ENCODE results near the gene CUX1. TPM values are rescaled to one million over a fixed set of nuclear protein-coding genes. Genes with fewer than 3 reads are reported as not detected.
"Not testable (repeated sequence)": the region's sequence is repeated elsewhere in the genome, so short reads cannot be mapped to it uniquely, and the experiment has no call there.

Gene CUX1
- total RNA-seq, 4 donors from 2014 or later: 52.5 to 93.6 (median 63.7) TPM

DNA sequence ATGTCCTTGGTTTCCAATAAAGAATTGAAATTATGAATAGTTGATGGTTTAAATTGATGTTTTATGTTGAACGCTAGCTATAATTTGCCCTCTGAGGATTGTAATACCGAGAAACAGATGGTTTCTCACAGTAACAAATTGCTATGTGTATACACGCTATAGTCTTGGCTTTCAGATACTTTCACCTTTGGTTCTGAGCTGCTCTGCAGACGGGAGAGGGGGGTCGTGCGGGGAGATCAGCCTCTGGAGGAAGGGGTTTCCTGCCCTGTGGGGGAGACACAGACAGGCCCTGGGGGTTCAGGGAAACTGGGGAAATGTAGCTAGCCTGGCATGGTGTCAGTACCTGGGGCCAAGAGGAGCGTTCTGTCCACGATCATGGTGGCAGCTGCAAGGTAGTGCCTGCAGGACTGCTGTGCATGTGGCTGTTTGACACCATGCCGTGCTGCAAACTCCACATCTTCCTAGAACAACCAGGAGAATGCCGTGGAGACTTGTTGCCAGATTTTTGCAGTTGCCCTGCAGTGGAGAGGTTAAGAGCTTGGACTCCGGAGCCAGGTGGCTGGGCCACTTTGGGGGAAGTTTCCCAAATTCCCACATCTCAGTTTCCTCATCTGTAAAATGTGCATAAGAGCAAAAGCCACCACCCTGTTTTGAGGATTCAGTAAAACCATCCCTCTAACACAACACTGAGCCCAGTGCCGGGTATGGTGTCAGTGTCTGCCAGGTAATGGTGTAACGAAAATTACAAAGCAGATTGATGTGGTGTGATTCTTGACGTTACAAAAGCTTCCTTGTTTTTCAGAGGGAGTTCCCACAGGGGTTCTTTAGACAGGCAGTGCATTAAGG, 167.9 kb downstream of the CUX1 start:
- Histone ChIP-seq H3K4me1 (no peaks in the 10 kb centered on the region), H3K9me3 (no peaks in the 10 kb centered on the region), H3K36me3 (no peaks in the 10 kb centered on the region), H3K4me3 (no peak overlapping the region), H3K27ac (no peak overlapping the region), H3K27me3 (no peaks in the 10 kb centered on the region)
- TF ChIP-seq EP300 (IDR thresholded peaks at IDR 0.05): no peak
- no peak for TF ChIP-seq POLR2AphosphoS5 (IDR thresholded peaks at IDR 0.05)
- TF ChIP-seq, protein P1, sequence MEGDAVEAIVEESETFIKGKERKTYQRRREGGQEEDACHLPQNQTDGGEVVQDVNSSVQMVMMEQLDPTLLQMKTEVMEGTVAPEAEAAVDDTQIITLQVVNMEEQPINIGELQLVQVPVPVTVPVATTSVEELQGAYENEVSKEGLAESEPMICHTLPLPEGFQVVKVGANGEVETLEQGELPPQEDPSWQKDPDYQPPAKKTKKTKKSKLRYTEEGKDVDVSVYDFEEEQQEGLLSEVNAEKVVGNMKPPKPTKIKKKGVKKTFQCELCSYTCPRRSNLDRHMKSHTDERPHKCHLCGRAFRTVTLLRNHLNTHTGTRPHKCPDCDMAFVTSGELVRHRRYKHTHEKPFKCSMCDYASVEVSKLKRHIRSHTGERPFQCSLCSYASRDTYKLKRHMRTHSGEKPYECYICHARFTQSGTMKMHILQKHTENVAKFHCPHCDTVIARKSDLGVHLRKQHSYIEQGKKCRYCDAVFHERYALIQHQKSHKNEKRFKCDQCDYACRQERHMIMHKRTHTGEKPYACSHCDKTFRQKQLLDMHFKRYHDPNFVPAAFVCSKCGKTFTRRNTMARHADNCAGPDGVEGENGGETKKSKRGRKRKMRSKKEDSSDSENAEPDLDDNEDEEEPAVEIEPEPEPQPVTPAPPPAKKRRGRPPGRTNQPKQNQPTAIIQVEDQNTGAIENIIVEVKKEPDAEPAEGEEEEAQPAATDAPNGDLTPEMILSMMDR (IDR thresholded peaks at IDR 0.05): no peak
- TF ChIP-seq POLR2A (IDR thresholded peaks at IDR 0.05): no peak
- DNase-seq (ENCODE audit: low spot score in 2 of 2): no peak
- WGBS: 79% methylated on average over 13 of the region's 14 CpGs

DNA sequence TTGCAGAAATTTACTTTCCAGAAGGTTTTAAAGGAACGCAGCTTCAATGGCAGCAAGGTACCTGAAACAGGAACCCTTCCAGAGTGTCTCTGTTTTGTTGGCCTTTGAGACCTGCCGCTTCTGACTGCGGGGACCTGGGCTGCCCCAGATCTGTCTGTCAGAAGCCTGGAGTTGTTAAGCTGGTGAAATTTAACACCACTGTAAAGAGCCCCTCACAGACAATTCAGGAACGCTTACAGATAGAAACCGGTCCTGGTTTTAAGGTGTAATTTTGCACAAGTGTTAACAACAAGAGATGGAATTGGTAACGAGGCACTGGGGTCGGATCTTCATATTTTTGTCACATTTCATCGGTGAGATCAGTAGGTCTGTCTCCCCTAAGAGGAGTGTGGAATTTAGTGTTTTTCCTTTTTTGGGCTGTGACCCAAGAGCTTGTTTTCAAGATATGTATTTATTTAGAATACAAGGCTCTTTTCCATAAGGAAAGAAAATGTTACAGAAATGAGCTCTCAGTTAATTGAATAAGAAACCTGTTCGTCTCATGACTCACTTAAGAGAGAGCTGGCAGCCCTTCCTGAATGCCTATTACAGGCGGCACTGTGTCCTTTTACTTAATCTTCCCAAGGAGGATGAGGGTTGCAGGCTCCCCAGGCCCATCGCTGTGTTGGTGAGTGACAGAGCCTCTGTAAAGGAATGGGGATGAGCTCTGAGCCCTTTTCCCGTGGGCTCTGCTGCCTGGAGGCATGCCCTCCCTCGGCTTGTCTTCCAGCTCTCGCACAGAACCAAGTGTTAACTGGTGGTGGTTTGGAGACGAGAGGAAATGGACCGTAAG, 168.7 kb downstream of the CUX1 start:
- H3K27ac ChIP-seq: no peak overlapping the region
- no peaks in the 10 kb centered on the region for H3K4me1 ChIP-seq
- no peak for TF ChIP-seq POLR2AphosphoS5 (IDR thresholded peaks at IDR 0.05)
- no peak for TF ChIP-seq EP300 (IDR thresholded peaks at IDR 0.05)
- TF ChIP-seq, protein P1 (IDR thresholded peaks at IDR 0.05): no peak
- no peak for TF ChIP-seq POLR2A (IDR thresholded peaks at IDR 0.05)
- H3K9me3 ChIP-seq: no peaks in the 10 kb centered on the region
- H3K36me3 ChIP-seq: no peaks in the 10 kb centered on the region
- no peaks in the 10 kb centered on the region for H3K27me3 ChIP-seq
- no peak overlapping the region for H3K4me3 ChIP-seq
- no peak for DNase-seq (ENCODE audit: low spot score in 2 of 2)
- 82% methylated on average over 16 of the region's 16 CpGs for WGBS

DNA sequence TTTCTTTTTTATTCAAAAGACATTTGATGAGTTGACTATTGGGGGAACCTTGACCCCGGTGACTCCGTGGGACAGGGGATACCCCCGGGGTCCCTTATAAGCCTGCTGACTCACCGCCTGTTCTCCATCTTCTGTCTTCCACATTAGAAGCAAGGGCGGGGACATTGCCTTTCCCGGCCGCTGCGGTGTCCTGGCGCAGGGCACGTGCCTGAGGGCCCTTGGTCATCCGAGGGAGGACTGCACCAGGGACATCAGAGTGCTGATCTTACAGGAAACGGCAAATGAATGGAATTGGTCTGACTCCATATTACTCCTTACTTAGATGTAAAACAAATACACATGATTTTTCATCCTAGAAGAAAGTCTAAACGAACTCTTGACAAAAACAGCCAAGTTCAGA, 170.1 kb downstream of the CUX1 start:
- no peak for TF ChIP-seq POLR2A (IDR thresholded peaks at IDR 0.05)
- TF ChIP-seq, protein P1 (IDR thresholded peaks at IDR 0.05): no peak
- no peak for TF ChIP-seq POLR2AphosphoS5 (IDR thresholded peaks at IDR 0.05)
- no peak for TF ChIP-seq EP300 (IDR thresholded peaks at IDR 0.05)
- DNase-seq (ENCODE audit: low spot score in 2 of 2): no peak
- no peak overlapping the region for H3K4me3 ChIP-seq
- WGBS: 86% methylated on average over 13 of the region's 13 CpGs
- H3K27me3 ChIP-seq: no peaks in the 10 kb centered on the region
- no peak overlapping the region for H3K27ac ChIP-seq
- no peaks in the 10 kb centered on the region for H3K4me1 ChIP-seq
- no peaks in the 10 kb centered on the region for H3K36me3 ChIP-seq
- no peaks in the 10 kb centered on the region for H3K9me3 ChIP-seq

DNA sequence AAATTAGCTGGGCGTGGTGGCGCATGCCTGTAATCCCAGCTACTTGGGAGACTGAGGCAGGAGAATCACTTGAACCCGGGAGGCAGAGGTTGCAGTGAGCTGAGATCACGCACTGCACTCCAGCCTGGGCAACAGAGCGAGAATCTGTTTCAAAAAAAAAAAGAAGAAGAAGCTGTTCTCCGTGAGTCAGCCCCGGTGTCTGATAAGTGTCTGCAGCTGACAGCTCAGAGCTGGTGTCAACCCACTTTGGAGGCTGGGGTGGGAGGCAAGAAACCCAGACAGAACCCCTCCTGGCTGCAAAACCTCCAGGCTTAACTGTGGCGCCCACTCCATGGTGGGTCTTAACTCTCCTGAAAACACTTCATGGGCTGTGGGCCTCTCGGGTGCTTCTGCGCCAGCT, 170.6 kb downstream of the CUX1 start:
- not testable (repeated sequence) for H3K27me3 ChIP-seq; H3K9me3 ChIP-seq; H3K36me3 ChIP-seq; H3K4me3 ChIP-seq; H3K27ac ChIP-seq; DNase-seq (ENCODE audit: low spot score in 2 of 2); H3K4me1 ChIP-seq
- 84% methylated on average over 10 of the region's 10 CpGs for WGBS

DNA sequence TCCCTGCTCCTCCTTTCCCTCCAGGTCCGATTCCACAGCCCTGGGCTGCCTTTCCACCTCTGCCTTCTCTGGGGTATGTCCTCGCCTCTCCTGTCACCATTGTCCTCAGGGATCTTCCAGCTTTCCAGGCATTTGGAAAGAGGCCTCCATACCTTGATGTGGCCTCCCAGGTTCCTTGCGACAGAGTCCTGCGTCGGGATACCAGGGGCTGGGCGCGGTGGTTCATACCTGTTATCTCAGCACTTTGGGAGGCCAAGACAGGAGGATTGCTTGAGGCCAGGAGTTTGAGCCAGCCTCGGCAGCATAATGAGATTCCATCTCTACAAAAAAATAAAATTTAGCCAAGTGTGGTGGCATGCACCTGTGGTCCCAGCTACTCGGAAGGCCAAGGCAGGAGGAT, 171.1 kb downstream of the CUX1 start:
- no peaks in the 10 kb centered on the region for H3K27me3 ChIP-seq
- H3K4me1 ChIP-seq: no peaks in the 10 kb centered on the region
- no peaks in the 10 kb centered on the region for H3K36me3 ChIP-seq
- H3K9me3 ChIP-seq: no peaks in the 10 kb centered on the region
- H3K27ac ChIP-seq: no peak overlapping the region
- WGBS: 91% methylated on average over 9 of the region's 9 CpGs
- no peak overlapping the region for H3K4me3 ChIP-seq
- no peak for DNase-seq (ENCODE audit: low spot score in 2 of 2)
- no peak for TF ChIP-seq POLR2AphosphoS5 (IDR thresholded peaks at IDR 0.05)
- no peak for TF ChIP-seq POLR2A (IDR thresholded peaks at IDR 0.05)
- no peak for TF ChIP-seq EP300 (IDR thresholded peaks at IDR 0.05)
- TF ChIP-seq, protein P1 (IDR thresholded peaks at IDR 0.05): no peak

Measured in suprapubic skin (tissue), 4 donors.